HL-60 (cell line): ENCODE results near the gene BRME1.
A peak's percentile ranks its signal among the peaks of the same experiment; 100 is the strongest.

Source experiments
- DNase-seq, 2 experiments: peaks; one replicate each; pipeline ENCODE4 v3.0.0-alpha.2; 2010 to 2020; ENCODE audit warnings: low read depth in 1 of 2, low spot score in 1 of 2
- H3K27ac ChIP-seq: fragments of 250-450 bp; sonication (Bioruptor Pico); replicated peaks from 2 replicates; pipeline ENCODE4 v1.5.1; 2020; ENCODE audit warnings: mild to moderate bottlenecking, moderate library complexity
- H3K27me3 ChIP-seq: fragments of 250-450 bp; sonication (Bioruptor Pico); 2 replicates; pipeline ENCODE4 v1.5.1; 2021; ENCODE audit warnings: mild to moderate bottlenecking, moderate library complexity; ENCODE audit not compliant: insufficient read depth, poor library complexity, severe bottlenecking
- H3K4me3 ChIP-seq: replicated peaks from 2 replicates; pipeline ENCODE4 v1.5.1; 2011; ENCODE audit warnings: mild to moderate bottlenecking, control low read depth, low read length; ENCODE audit not compliant: insufficient read depth
- GABPA ChIP-seq: IDR thresholded peaks from 2 replicates; pipeline ENCODE4 v1.6.1; 2012; ENCODE audit warnings: low read depth
- POLR2AphosphoS5 ChIP-seq: IDR thresholded peaks from 2 replicates; pipeline ENCODE4 v1.6.1; 2012; ENCODE audit warnings: low read depth
- SPI1 ChIP-seq: IDR thresholded peaks from 2 replicates; pipeline ENCODE4 v1.6.1; 2012; ENCODE audit warnings: low read depth, mild to moderate bottlenecking, borderline replicate concordance
- TF ChIP-seq, protein P1 (sequence below): IDR thresholded peaks from 2 replicates; pipeline ENCODE4 v1.6.1; 2012; ENCODE audit warnings: low read depth; ENCODE audit not compliant: insufficient replicate concordance
- TF ChIP-seq, protein P2 (sequence below): IDR thresholded peaks from one replicate; pipeline ENCODE4 v1.5.1; 2011; ENCODE audit warnings: low read length, control low read depth, inconsistent platforms; ENCODE audit not compliant: insufficient read depth

BRME1 gene

DNA sequence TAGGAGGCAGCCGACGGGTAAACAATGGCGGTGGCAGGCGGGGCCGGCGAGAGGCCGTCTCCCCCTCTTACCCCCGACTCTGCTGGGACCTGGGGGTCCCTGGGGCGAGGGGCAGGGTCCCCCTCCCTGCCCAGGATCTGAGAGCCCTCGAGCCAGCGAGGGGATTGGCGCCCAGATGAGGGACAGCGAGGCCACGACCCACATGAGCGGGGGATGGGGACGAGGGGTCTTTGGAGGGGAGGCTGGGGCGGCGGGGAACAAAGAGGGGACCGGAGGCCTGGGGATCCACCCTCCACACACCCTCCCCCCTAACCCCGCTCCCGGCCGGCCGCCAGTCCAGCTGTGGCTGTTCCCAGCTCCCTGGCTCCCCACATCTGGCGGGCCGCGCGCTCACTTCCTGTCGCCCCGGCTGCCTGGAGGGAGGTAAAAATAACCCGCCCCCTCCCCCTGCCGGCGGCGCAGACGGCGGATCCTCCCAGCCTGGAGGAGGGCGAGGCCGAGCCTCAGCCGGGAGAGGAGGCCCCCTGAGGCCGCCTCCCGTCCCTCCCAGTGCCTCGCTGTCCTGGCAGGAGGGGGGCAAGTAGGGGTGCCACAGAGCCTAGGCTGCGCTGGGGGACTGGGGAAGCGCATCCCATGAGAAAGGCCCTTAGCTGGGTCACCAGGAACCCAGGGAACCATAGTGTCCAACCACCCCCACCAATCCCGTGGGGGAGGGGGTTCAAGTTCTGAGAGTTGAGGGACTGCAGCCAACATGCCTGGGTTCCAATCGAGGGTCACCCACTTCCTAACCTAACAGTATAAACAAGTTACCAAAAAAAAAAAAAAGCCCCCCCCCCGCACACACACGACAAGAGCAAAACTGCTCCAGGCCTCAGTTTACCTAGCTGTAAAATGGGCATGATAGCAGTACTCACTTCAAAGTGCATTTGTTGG lies 58.2 kb downstream of the BRME1 start:
- Histone ChIP-seq H3K27ac (peak overlapping the region; percentile 100), H3K27me3 (no peaks in the 10 kb centered on the region), H3K4me3 (peak overlapping the region; percentile 31)
- DNase-seq, result peak; percentile 88 to 89
- TF ChIP-seq GABPA (peak; percentile 33; the same call in 1 of the 2 replicates), SPI1 (peak; percentile 55; the same call in 1 of the 2 replicates), POLR2AphosphoS5 (peak; percentile 89)
- TF ChIP-seq, protein P1, sequence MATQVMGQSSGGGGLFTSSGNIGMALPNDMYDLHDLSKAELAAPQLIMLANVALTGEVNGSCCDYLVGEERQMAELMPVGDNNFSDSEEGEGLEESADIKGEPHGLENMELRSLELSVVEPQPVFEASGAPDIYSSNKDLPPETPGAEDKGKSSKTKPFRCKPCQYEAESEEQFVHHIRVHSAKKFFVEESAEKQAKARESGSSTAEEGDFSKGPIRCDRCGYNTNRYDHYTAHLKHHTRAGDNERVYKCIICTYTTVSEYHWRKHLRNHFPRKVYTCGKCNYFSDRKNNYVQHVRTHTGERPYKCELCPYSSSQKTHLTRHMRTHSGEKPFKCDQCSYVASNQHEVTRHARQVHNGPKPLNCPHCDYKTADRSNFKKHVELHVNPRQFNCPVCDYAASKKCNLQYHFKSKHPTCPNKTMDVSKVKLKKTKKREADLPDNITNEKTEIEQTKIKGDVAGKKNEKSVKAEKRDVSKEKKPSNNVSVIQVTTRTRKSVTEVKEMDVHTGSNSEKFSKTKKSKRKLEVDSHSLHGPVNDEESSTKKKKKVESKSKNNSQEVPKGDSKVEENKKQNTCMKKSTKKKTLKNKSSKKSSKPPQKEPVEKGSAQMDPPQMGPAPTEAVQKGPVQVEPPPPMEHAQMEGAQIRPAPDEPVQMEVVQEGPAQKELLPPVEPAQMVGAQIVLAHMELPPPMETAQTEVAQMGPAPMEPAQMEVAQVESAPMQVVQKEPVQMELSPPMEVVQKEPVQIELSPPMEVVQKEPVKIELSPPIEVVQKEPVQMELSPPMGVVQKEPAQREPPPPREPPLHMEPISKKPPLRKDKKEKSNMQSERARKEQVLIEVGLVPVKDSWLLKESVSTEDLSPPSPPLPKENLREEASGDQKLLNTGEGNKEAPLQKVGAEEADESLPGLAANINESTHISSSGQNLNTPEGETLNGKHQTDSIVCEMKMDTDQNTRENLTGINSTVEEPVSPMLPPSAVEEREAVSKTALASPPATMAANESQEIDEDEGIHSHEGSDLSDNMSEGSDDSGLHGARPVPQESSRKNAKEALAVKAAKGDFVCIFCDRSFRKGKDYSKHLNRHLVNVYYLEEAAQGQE, result peak; percentile 3
- TF ChIP-seq, protein P2, sequence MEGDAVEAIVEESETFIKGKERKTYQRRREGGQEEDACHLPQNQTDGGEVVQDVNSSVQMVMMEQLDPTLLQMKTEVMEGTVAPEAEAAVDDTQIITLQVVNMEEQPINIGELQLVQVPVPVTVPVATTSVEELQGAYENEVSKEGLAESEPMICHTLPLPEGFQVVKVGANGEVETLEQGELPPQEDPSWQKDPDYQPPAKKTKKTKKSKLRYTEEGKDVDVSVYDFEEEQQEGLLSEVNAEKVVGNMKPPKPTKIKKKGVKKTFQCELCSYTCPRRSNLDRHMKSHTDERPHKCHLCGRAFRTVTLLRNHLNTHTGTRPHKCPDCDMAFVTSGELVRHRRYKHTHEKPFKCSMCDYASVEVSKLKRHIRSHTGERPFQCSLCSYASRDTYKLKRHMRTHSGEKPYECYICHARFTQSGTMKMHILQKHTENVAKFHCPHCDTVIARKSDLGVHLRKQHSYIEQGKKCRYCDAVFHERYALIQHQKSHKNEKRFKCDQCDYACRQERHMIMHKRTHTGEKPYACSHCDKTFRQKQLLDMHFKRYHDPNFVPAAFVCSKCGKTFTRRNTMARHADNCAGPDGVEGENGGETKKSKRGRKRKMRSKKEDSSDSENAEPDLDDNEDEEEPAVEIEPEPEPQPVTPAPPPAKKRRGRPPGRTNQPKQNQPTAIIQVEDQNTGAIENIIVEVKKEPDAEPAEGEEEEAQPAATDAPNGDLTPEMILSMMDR, result no peak

DNA sequence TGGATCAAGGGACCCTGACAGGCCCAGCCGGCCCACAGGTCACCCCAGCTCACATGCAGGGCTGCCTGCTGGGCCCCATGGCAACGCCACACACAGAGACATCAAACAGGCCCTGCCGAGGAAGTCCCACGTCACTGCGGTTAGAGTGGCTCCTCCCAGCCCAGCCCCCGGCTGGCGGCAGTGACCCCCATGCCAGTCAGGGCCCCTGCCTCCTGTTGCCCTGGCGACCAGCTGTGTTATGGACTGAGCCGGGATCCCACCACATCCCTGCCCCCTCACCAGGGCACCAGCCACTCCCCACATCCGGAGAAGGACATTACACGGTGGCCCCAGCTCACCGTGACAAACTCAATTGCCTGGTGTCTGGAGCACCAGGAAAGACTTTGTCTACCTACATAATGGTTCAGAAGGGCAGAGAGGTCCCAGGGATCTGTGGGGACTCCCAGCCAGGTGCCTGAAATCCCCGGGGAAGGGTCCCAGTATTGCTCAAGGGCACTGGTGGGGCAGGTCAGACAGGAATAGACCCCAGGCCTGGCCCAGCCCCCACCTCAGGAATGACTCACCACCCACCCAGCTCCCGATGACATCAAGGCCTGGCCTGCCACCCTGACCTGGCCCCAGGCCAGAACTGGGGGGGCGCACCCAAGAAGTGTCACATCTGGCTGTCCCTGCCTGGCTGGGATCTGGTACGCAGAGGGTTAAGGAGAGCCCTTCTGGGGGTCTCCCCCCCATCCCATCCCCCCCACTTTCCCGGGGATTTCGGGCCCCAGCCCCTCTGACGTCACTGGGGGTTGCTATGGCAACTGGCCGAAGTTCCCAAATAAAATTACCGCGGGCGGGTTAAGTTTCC lies 59.1 kb downstream of the BRME1 start:
- H3K27me3 ChIP-seq, result no peaks in the 10 kb centered on the region
- H3K27ac ChIP-seq, result peak overlapping the region; percentile 100
- TF ChIP-seq, protein P2, result no peak
- TF ChIP-seq POLR2AphosphoS5 (peak; percentile 65; the same call in 1 of the 2 replicates), GABPA (no peak), SPI1 (peak; percentile 71; the same call in 1 of the 2 replicates)
- TF ChIP-seq, protein P1, result no peak
- peak; percentile 93 to 95 for DNase-seq
- H3K4me3 ChIP-seq, result peak overlapping the region; percentile 31

DNA sequence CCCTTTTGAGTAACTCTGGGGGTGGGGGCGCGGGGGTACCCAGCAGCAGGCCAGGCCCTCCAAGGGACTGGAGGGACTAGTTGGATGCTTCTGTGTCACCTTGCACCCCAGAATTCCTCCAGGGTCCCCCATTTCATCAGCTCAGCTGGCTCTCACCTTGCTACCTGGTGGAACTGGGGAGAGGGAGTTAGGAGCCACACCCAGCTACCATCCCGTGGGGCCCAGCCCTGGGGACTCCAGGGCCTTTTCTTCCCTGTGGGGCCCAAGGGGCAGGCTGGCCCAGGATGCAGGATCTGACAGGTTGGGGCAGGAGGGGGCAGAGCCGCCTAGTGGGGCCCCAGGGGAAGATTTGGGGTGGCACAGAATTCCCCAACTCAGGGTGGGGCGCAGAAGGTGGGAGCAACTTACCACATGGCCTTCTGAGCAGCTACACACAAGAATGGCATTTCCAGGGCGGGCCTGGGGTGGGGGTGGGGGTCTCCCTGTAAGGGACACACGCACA lies 61.7 kb downstream of the BRME1 start:
- TF ChIP-seq, protein P1, result no peak
- TF ChIP-seq, protein P2, result no peak
- no peak for TF ChIP-seq SPI1
- TF ChIP-seq POLR2AphosphoS5, result no peak
- no peak for TF ChIP-seq GABPA
- H3K27me3 ChIP-seq, result no peaks in the 10 kb centered on the region

More for the DNA sequence above, 61.7 kb downstream of the BRME1 start:
- Histone ChIP-seq H3K27ac (peak overlapping the region; percentile 89), H3K4me3 (no peak overlapping the region)
- DNase-seq, result no peak
